Stimulated activated naive CD8-positive, alpha-beta T cell treated with anti-CD3 and anti-CD28 coated beads, Interleukin-15, amount 100 ng/mL, for 72 hours (primary cell): ENCODE measurements around the gene SPOP.
"Not testable (repeated sequence)": the region's sequence is repeated elsewhere in the genome, so short reads cannot be mapped to it uniquely, and the experiment has no call there.

Source experiments
- ATAC-seq: fragments of 150-1000 bp; cut with Tn5 transposase; 2 replicates; pipeline ENCODE4 v1.10.0; 2021; ENCODE audit warnings: mild to moderate bottlenecking, moderate library complexity
- DNase-seq, 2 donors: peaks; one replicate each; pipeline ENCODE4 v3.0.0; 2021 to 2022
- H3K27ac Mint-ChIP-seq, 2 donors: one replicate each; pipeline ENCODE4 v1.8.0; 2022; ENCODE audit warnings: mild to moderate bottlenecking in 2 of 2, mixed read lengths in 2 of 2, moderate library complexity in 2 of 2
- H3K27me3 Mint-ChIP-seq: one replicate; pipeline ENCODE4 v1.8.0; 2022; ENCODE audit warnings: mixed read lengths
- H3K4me1 Mint-ChIP-seq: one replicate; pipeline ENCODE4 v1.8.0; 2022; ENCODE audit warnings: mild to moderate bottlenecking, mixed read lengths
- H3K4me3 Mint-ChIP-seq, 2 donors: one replicate each; pipeline ENCODE4 v1.8.0; 2022; ENCODE audit warnings: mild to moderate bottlenecking in 2 of 2, mixed read lengths in 2 of 2, moderate library complexity in 1 of 2
- H3K9me3 Mint-ChIP-seq, 2 donors: one replicate each; pipeline ENCODE4 v1.8.0; 2022; ENCODE audit warnings: mixed read lengths in 2 of 2

SPOP gene

DNA sequence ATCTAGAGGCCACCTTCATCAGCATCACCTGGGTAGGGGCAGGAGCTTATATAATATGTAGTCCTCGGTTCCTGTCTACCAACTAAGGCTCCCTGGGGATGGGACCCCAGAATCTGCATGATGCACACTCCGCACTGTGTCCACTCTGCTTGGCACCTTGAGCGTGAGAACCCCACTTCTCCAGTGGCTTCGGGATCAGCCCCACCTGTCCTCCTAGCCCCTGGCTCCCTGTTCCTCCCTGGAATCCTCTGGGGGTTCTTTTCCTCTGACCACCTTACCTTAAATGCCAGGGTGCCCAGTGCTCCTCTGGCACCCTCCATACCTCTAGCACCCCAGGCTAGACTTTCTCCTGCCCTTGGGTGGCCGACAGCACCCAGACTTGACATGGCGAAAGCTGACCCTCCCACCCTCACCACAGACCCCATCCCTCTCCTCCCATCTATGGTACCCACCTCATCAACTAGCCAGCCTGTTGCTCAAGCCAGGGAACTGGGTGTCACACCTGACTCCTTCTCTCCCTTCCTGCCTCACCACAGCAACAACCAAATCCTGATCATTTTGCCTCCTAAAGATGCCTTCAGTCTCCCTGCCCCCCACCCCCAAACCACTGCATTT lies 105.0 kb downstream of the SPOP start:
- no peak for DNase-seq
- H3K4me3 Mint-ChIP-seq = no peak overlapping the region
- no peak overlapping the region for H3K27ac Mint-ChIP-seq

DNA sequence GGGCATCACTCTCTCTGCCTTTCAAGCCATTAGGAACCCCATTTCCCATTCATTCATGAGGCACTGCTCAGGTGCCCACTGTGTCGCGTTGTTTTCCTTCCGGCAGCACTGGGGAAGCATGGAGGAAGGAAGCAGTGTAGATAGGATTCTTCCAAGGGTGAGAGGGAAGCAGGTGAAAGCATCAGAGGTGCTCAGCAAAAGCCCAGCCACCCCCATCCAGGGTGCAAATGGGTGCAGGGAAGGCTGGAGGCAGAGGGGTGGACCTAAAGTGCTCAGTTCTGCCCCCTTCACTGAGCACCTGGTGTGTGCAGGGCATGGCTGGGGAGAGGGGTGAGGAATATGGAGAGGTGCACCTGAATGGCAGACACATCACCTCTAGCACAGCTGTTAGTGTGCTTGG lies 105.7 kb downstream of the SPOP start:
- DNase-seq (no peak), ATAC-seq (no peak)
- Mint-ChIP-seq H3K4me1 (peaks cover 48% of the 10 kb centered on the region), H3K27me3 (peaks cover 77% of the 10 kb centered on the region), H3K27ac (no peak overlapping the region), H3K4me3 (no peak overlapping the region), H3K9me3 (no peaks in the 10 kb centered on the region)

More for the DNA sequence above, 105.0 kb downstream of the SPOP start:
- Mint-ChIP-seq H3K9me3 (no peaks in the 10 kb centered on the region), H3K27me3 (peaks cover 77% of the 10 kb centered on the region), H3K4me1 (peaks cover 50% of the 10 kb centered on the region)
- ATAC-seq = no peak

DNA sequence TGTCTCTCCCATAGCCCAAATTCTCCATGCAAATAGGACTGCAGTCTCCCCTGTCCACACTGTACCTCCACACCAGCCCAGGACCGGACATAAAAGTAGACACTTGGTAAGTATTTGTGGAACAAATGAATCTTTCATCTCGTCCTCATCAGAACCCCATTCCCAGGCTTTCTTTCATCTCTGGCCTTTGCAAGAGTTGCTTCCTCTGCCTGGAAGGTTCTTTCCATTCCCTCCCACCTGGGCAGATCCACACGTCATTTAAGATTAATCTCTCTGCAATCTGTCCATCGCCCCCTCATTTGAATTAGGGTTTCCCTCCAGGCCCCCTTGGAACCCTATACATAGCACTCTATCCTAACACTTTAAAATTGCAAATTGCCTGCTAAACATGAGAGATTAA lies 106.1 kb downstream of the SPOP start:
- ATAC-seq (no peak), DNase-seq (no peak)
- H3K27ac Mint-ChIP-seq = no peak overlapping the region
- no peaks in the 10 kb centered on the region for H3K9me3 Mint-ChIP-seq
- H3K27me3 Mint-ChIP-seq = peaks cover 77% of the 10 kb centered on the region
- peaks cover 47% of the 10 kb centered on the region for H3K4me1 Mint-ChIP-seq
- no peak overlapping the region for H3K4me3 Mint-ChIP-seq

DNA sequence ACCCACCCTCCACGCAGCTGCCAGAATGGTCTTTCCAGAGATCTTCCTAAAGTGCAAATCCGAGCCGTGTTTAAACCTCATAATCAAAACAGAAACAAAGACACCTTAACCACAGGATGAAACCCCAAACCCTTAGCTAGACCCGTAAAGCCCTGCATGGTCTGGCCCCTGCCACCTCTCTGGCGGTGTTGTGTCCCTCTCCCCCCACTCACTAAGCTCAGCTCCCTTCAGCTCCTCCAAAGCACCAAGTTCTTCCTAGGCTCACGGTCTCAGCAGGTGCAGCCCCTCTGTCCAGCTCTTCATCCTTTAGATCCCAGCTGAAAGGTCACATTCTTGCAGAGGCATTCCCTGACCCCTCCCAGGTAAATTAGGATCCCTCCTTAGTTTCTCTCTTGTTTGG lies 106.6 kb downstream of the SPOP start:
- no peak overlapping the region for H3K4me3 Mint-ChIP-seq
- ATAC-seq = no peak
- peaks cover 75% of the 10 kb centered on the region for H3K27me3 Mint-ChIP-seq
- peaks cover 49% of the 10 kb centered on the region for H3K4me1 Mint-ChIP-seq
- no peak overlapping the region for H3K27ac Mint-ChIP-seq
- H3K9me3 Mint-ChIP-seq = no peaks in the 10 kb centered on the region
- no peak for DNase-seq

DNA sequence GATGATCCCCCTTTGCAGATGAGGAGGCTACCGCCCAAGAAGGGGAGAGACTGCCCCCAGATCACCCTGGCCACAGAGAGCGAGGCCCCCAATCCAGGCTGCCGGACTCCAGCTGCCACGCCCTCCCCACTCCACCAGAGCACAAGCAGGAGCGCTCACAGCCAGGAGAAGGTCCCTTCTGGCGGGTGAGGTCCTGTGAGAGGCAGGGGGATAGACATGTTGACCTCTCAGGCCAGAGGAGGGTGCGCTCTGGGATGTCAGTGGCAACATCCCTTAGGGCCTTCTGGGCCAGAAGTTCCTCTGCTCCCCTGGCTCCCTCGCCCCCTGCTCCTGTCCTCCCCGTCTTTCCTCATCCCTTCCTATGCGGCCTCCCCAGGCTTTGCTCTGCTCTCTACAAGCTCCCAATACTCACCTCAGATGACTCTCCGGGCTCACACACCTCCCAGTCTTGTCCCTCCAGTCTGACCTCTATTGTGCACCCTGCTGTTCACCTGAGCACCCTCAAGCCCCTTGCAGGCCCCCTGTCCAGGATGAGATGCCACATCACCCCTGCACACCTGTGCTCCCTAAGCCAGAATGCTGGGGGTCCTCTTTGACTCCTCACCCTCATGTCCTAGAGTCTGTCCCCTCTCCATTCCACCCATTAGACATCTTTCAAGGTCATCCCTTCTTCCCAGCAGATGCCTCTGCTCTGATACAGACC lies 107.2 kb downstream of the SPOP start:
- Mint-ChIP-seq H3K4me3 (peak overlapping the region; percentile 88 to 91), H3K27me3 (peaks cover 74% of the 10 kb centered on the region), H3K4me1 (peaks cover 50% of the 10 kb centered on the region), H3K9me3 (no peaks in the 10 kb centered on the region), H3K27ac (peak overlapping the region in 1 of 2 donors; percentile 13)
- ATAC-seq (no peak), DNase-seq (no peak)

DNA sequence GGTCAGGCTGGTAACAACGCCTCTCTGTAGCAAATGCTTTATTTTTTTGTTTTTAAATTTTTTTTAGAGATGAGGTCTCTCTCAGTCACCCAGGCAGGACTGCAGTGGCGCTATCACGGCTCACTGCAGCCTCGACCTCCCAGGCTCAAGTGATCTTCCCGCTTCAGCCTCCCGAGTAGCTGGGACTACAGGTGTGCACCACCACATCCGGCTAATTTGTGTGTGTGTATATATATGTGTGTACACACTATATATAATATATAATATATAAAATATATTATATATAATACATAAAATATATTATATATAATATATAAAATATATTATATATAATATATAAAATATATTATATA lies 109.2 kb downstream of the SPOP start:
- H3K9me3 Mint-ChIP-seq, ATAC-seq, DNase-seq, H3K27ac Mint-ChIP-seq: not testable (repeated sequence)
- Mint-ChIP-seq H3K4me1 (peaks cover 47% of the 10 kb centered on the region), H3K4me3 (peak overlapping the region in 1 of 2 donors; percentile 74), H3K27me3 (peaks cover 57% of the 10 kb centered on the region)

DNA sequence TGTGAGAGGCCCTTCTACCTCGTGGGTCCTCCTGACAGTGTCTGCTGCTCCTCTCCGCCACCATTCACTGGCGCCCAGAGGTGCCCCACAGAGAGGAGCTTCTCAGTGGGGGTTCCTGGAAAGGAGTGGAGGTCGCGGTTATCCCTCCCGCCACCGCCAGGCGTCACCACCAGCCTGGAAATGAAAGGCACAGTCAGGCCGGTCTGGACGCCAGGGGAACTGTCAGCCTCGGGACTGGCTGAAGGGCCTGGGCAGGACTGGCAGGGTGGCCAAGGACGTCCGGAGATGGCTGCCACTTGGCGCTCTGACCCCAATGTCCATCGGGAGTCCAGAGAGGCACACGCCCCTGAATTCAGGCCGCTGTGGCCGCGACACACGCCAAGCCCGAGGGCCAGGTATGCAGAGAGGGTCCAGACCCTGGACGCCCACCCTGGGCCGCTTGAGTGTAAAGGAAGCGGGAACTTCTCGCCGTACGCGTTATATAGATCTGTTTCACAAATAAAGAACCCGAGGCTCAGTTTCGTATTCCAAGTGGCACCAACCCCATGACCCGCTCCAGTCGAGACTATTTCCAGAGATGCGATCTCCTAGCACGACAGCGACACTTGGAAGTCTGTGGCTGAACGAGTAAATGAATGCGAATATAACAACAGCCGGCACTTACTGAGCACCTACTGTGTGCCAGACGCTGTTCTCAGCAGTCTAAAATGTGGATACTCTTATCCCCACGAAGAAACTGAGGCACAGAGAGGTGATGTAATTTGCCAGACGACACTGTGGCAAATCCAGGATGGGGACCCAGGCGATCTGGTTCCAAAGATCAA lies 109.8 kb downstream of the SPOP start:
- Mint-ChIP-seq H3K9me3 (no peaks in the 10 kb centered on the region), H3K27me3 (peaks cover 51% of the 10 kb centered on the region), H3K4me3 (peak overlapping the region; percentile 70 to 74), H3K4me1 (peaks cover 47% of the 10 kb centered on the region), H3K27ac (peak overlapping the region in 1 of 2 donors; percentile 51)
- ATAC-seq (peak; percentile 63), DNase-seq (peak; percentile 86 to 87)

DNA sequence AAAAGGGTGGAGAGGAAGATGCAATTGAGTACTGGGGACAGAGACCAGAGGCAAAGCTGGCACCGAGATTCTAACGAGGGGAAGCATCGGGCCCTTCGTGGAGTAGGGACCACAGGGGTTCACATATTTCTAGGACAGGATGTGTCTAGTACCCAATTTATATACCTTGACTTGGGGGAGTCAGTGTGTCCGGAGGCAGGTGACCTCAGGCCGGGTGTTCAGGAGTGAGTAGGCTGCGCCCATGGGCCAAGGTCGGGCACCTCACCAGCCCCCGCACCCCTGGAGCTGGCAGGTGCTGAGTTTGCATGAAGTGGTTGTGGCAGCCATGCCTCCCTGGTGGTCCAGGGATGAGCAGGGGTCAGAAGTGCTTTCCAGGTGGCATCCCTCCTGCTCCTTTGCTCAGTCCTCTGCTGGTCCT lies 110.8 kb downstream of the SPOP start:
- peaks cover 41% of the 10 kb centered on the region for H3K27me3 Mint-ChIP-seq
- no peak overlapping the region for H3K4me3 Mint-ChIP-seq
- no peak overlapping the region for H3K27ac Mint-ChIP-seq

DNA sequence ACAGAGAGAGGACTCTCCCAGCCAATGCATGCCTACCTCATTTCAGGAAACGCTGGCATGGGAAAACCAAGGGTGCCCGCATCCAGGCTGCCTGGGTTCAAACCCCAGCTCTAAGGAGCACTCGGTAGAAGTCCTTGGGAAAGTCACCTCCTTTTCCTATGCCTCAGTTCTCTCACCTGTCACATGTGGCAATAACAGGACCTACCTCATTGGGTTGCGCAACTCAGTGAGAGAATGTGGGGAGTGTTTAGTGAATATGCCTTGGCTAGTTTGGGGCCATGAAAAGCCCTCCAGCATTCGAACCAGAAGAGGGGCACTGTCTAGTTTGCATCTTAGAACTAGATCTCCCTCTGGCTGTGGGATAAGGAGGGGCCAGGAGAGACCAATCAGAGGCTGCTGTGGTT lies 111.2 kb downstream of the SPOP start:
- peaks cover 37% of the 10 kb centered on the region for H3K27me3 Mint-ChIP-seq
- ATAC-seq = no peak
- H3K27ac Mint-ChIP-seq = no peak overlapping the region
- no peak overlapping the region for H3K4me3 Mint-ChIP-seq
- no peaks in the 10 kb centered on the region for H3K9me3 Mint-ChIP-seq
- DNase-seq = no peak
- peaks cover 44% of the 10 kb centered on the region for H3K4me1 Mint-ChIP-seq

More for the DNA sequence above, 110.8 kb downstream of the SPOP start:
- Mint-ChIP-seq H3K4me1 (peaks cover 47% of the 10 kb centered on the region), H3K9me3 (no peaks in the 10 kb centered on the region)
- DNase-seq = no peak
- ATAC-seq = no peak

DNA sequence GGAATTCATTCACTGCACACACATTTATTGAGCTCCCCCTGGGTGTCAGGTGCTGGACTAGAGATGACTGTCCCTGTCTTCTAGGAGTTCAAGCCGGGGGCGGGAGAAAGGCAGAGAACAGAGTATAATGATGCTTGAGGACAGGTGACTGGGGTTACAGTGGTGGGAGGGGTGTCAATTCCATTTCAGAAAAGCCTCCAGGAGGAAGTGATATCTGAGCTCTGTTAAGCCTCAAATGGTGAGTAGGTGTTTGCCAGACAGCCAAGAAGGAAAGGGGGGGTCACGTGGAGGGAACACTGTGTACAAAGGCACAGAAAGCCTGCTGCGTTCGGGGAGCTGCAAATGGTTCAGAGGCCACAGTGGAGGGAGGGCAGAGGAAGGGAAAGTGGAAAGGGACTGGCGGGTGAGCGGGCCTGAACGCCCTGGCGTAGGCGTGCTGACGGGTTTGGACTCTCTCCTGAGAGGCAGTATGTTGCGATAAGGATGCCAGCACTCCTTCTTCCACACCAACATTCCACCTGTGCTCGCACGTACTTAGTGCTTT lies 111.9 kb downstream of the SPOP start:
- H3K27me3 Mint-ChIP-seq = peaks cover 30% of the 10 kb centered on the region
- no peak overlapping the region for H3K27ac Mint-ChIP-seq
- no peak for DNase-seq
- H3K4me3 Mint-ChIP-seq = peak overlapping the region; percentile 50 to 68
- ATAC-seq = peak; percentile 18
- H3K4me1 Mint-ChIP-seq = peaks cover 39% of the 10 kb centered on the region
- H3K9me3 Mint-ChIP-seq = no peaks in the 10 kb centered on the region

DNA sequence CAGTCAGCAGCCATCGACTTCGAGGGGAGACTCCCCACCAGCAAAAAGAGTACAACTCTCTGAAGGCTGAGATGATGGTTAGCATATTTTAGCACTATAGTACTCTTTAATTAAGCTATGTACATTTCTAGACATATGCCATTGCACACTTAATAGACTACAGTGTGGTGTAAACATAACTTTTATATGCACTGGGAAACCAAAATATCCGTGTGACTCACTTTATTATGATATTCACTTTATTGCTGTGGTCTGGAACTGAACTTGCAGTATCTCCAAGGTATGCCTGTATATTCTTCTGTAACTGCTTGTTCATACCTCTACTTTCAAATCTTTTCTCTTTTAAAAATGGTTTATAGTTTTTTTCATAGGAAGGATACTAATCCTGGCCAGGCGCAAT lies 113.3 kb downstream of the SPOP start:
- Mint-ChIP-seq H3K27me3 (peaks cover 23% of the 10 kb centered on the region), H3K4me3 (no peak overlapping the region), H3K9me3 (no peaks in the 10 kb centered on the region), H3K4me1 (peaks cover 32% of the 10 kb centered on the region), H3K27ac (no peak overlapping the region)
- no peak for ATAC-seq
- no peak for DNase-seq

DNA sequence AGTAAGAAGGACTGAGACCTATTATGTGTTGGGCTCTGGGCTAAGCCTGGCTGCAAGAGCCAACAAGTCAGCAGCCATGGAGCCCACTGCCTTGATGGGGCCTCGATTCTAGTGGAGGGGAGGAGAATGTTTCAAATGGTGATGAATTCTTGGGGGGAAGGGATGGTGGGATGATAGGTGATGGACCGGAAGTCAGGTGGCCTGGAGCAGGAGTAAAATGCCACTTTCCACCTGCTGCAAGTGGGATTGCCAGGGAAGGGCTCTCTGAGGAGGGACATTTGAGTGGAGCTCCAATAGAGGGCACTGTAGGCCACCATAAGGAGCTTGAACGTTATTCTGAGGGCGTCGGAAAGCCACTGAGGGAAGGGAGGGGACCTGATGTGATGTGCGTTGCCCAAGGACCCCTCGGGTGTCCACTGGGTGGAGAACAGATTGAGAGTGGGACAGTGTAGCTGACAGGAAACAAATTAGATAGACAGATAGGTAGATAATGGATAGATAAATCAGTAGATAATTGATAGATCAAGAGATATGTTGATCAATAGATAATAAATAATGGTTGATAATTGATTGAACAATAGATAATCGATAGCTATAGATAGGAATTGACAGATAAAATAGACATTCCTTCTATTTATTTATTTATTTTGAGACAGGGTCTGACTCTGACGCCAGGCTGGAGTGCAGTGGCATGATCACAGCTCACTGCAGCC lies 120.4 kb downstream of the SPOP start:
- DNase-seq (peak in 1 of 2 donors; percentile 51), ATAC-seq (peak; percentile 48)
- peaks cover 8% of the 10 kb centered on the region for H3K27me3 Mint-ChIP-seq
- no peak overlapping the region for H3K27ac Mint-ChIP-seq
- no peak overlapping the region for H3K4me3 Mint-ChIP-seq
- no peaks in the 10 kb centered on the region for H3K9me3 Mint-ChIP-seq
- H3K4me1 Mint-ChIP-seq = peaks cover 26% of the 10 kb centered on the region

DNA sequence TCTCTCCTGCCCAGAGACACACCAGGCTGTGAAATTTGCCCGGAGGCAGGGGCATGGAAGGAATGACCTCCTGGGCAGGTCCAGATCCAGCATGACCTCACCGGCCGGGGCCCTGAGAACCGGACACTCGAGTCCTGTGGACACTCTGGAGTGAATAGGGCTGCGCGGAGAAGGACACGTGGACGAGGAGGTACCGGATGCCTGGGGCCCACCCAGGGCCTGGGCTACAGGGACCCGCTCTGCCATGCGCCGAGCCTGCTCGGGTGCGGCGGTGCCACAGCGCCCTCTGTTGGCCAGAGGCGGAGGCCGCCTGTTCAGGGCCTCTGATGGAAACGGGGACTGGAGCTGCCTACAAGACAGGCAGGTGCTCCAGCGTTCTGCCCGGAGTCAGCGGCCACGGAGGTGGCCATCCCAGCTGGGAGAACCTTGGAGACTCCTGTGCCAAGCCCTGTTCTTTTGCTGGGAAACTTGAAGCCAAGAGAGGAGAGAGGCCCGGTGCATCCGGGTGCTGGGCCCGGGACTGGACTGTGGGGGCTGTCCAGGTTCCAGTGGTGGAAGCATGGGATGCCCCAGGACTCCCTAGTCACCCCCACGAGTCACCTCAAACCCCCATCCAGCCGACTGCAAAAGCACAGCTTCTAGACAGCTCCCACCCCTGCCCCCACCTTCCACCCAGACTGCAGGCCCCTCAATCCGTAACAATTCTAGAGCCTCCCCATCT lies 121.5 kb downstream of the SPOP start:
- DNase-seq = peak; percentile 89 to 91
- H3K4me3 Mint-ChIP-seq = no peak overlapping the region
- peaks cover 8% of the 10 kb centered on the region for H3K27me3 Mint-ChIP-seq
- ATAC-seq = peak; percentile 97
- peak overlapping the region in 1 of 2 donors; percentile 57 for H3K27ac Mint-ChIP-seq
- peaks cover 26% of the 10 kb centered on the region for H3K4me1 Mint-ChIP-seq
- no peaks in the 10 kb centered on the region for H3K9me3 Mint-ChIP-seq

DNA sequence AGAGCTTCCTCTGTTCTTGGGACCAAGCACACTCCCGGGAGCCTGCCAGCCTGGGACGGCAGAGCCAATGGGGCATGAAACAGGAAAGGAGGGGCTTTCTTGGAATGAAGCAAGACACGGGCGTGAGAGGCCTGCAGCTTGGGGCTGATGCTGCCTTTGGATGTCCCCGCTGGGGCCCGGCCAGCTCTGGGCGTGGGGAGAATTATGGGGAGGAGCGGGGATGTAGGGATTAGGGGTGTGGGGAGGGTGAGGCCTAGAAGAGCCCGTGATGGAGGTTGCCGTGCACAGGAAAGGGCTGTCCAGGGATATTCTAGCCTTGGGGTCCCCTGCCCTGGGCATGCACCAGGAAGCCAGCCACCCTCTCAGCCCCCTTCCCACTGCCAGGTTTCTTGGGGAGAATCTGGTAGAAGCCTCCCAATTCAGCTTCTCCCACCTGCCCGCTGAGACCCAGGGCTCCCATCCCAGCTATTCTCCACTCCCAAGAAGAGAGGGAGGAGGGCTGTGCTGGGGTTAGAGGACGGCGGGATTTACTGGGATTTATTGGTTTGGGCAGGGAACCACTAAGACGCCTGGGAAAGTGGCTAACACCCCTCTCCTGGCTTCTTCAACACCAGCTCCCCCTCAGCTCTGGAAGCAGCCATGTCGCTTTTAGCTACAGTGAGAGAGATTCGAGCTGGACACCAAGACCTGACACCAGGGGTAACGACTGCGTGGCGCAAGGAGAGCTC lies 122.2 kb downstream of the SPOP start:
- H3K4me3 Mint-ChIP-seq = no peak overlapping the region
- peak overlapping the region in 1 of 2 donors; percentile 57 for H3K27ac Mint-ChIP-seq
- H3K9me3 Mint-ChIP-seq = no peaks in the 10 kb centered on the region
- DNase-seq (no peak), ATAC-seq (no peak)
- H3K4me1 Mint-ChIP-seq = peaks cover 22% of the 10 kb centered on the region
- peaks cover 8% of the 10 kb centered on the region for H3K27me3 Mint-ChIP-seq
